Mesothelial cell of epicardium (in vitro differentiated cells): ENCODE data around the gene NUDT16. TPM values are rescaled to one million over a fixed set of nuclear protein-coding genes. Genes with fewer than 3 reads are reported as not detected.

Experiments
- DNase-seq, 2 experiments: peaks; one replicate each; pipeline ENCODE4 v3.0.0; 2021; ENCODE audit warnings: low spot score in 2 of 2; ENCODE audit not compliant: unreplicated experiment in 2 of 2
- H3K27ac Mint-ChIP-seq: 2 replicates; pipeline ENCODE4 v1.8.0; 2021; ENCODE audit warnings: mixed read lengths
- H3K27me3 Mint-ChIP-seq: 2 replicates; pipeline ENCODE4 v1.8.0; 2021; ENCODE audit warnings: low read depth, mixed read lengths
- H3K36me3 Mint-ChIP-seq: 2 replicates; pipeline ENCODE4 v1.8.0; 2021; ENCODE audit warnings: mixed read lengths
- H3K4me1 Mint-ChIP-seq: 2 replicates; pipeline ENCODE4 v1.8.0; 2021; ENCODE audit warnings: mixed read lengths
- H3K4me3 Mint-ChIP-seq: 2 replicates; pipeline ENCODE4 v1.8.0; 2021; ENCODE audit warnings: mild to moderate bottlenecking, moderate library complexity, mixed read lengths
- H3K9me3 Mint-ChIP-seq: 2 replicates; pipeline ENCODE4 v1.8.0; 2021; ENCODE audit warnings: mixed read lengths
- CTCF ChIP-seq: fragments of 200-600 bp; sonication (generic); IDR thresholded peaks from one replicate; pipeline ENCODE4 v1.5.0; 2021; ENCODE audit warnings: antibody characterized with exemption; ENCODE audit not compliant: unreplicated experiment
- total RNA-seq: library from RNA; stranded (reverse); gene quantifications from 3 replicates; pipeline ENCODE4 v1.2.1, GENCODE V29; 2021

Gene NUDT16
- total RNA-seq, 1 donor from 2014 or later: 17.2 TPM

GRCh38 chr3:131405411-131405810 is 23.8 kb downstream of the NUDT16 start:
- H3K27me3 Mint-ChIP-seq: peaks cover 2% of the 10 kb centered on the region
- H3K4me3 Mint-ChIP-seq: no peak overlapping the region
- TF ChIP-seq CTCF: no peak
- no peak for DNase-seq
- H3K4me1 Mint-ChIP-seq: no peaks in the 10 kb centered on the region
- no peak overlapping the region for H3K27ac Mint-ChIP-seq
- no peaks in the 10 kb centered on the region for H3K36me3 Mint-ChIP-seq
- H3K9me3 Mint-ChIP-seq: peaks cover 12% of the 10 kb centered on the region

GRCh38 chr3:131406274-131406673 is 24.7 kb downstream of the NUDT16 start:
- TF ChIP-seq CTCF: no peak
- Mint-ChIP-seq H3K4me1 (no peaks in the 10 kb centered on the region), H3K9me3 (peaks cover 12% of the 10 kb centered on the region), H3K27me3 (peaks cover 3% of the 10 kb centered on the region), H3K4me3 (no peak overlapping the region), H3K27ac (no peak overlapping the region), H3K36me3 (no peaks in the 10 kb centered on the region)
- DNase-seq: no peak

GRCh38 chr3:131417751-131418150 is 36.2 kb downstream of the NUDT16 start:
- H3K4me3 Mint-ChIP-seq: no peak overlapping the region
- H3K27me3 Mint-ChIP-seq: peaks cover 10% of the 10 kb centered on the region
- H3K9me3 Mint-ChIP-seq: peaks cover 17% of the 10 kb centered on the region
- no peak for TF ChIP-seq CTCF
- no peak for DNase-seq
- no peak overlapping the region for H3K27ac Mint-ChIP-seq
- H3K4me1 Mint-ChIP-seq: no peaks in the 10 kb centered on the region
- H3K36me3 Mint-ChIP-seq: no peaks in the 10 kb centered on the region

- Mint-ChIP-seq H3K4me1 (no peaks in the 10 kb centered on the region), H3K27me3 (peaks cover 14% of the 10 kb centered on the region), H3K9me3 (peaks cover 4% of the 10 kb centered on the region), H3K27ac (no peak overlapping the region), H3K36me3 (no peaks in the 10 kb centered on the region), H3K4me3 (no peak overlapping the region)
- no peak for DNase-seq
- no peak for TF ChIP-seq CTCF
Observed at GRCh38 chr3:131421301-131421700, 39.7 kb downstream of the NUDT16 start.

- Mint-ChIP-seq H3K36me3 (no peaks in the 10 kb centered on the region), H3K4me3 (no peak overlapping the region), H3K9me3 (no peaks in the 10 kb centered on the region), H3K27me3 (peaks cover 14% of the 10 kb centered on the region), H3K27ac (no peak overlapping the region), H3K4me1 (no peaks in the 10 kb centered on the region)
- DNase-seq: no peak
- TF ChIP-seq CTCF: no peak
Observed at GRCh38 chr3:131421957-131422498, 40.5 kb downstream of the NUDT16 start.

- H3K36me3 Mint-ChIP-seq: no peaks in the 10 kb centered on the region
- H3K27me3 Mint-ChIP-seq: peaks cover 10% of the 10 kb centered on the region
- no peak for DNase-seq
- no peaks in the 10 kb centered on the region for H3K9me3 Mint-ChIP-seq
- no peak overlapping the region for H3K27ac Mint-ChIP-seq
- no peak for TF ChIP-seq CTCF
- no peaks in the 10 kb centered on the region for H3K4me1 Mint-ChIP-seq
- no peak overlapping the region for H3K4me3 Mint-ChIP-seq
Observed at GRCh38 chr3:131427226-131427625, 45.7 kb downstream of the NUDT16 start.
